GM12875 (cell line): ENCODE measurements around the gene TNMD.
"Not testable (repeated sequence)": the region's sequence is repeated elsewhere in the genome, so short reads cannot be mapped to it uniquely, and the experiment has no call there.

ENCODE experiments used
- H3K4me3 ChIP-seq: one replicate; pipeline ENCODE4 v1.5.1; 2011; ENCODE audit warnings: low read depth, low read length, control low read depth
- TF ChIP-seq, protein P1 (sequence below): IDR thresholded peaks from 2 replicates; pipeline ENCODE4 v1.5.1; 2011; ENCODE audit warnings: low read depth, mild to moderate bottlenecking, control low read depth, inconsistent platforms, low read length, moderate library complexity, borderline replicate concordance; ENCODE audit not compliant: insufficient read depth

Gene TNMD

DNA sequence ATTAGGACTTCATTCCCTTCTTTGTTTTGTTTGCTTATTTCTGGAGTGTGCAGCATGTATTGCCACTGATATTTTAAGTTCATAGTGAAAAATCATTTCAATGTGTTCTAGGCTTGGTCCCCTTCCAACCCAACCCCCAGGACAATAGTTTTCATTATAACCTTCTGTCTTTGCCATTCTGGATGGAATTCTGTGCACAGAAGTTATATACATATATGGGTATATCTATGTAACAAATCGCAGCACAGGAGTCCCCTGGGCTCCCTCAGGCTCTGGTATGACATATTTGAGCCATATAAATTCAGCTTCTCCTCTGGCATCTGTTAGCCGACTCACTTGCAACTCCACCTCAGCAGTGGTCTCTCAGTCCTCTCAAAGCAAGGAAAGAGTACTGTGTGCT is at the start of gene TNMD:
Gene TNMD (plus strand): TSS at position 326 of the 400 bp plus-strand sequence. CDS start 83 bp downstream, outside the sequence.
- TF ChIP-seq, protein P1, sequence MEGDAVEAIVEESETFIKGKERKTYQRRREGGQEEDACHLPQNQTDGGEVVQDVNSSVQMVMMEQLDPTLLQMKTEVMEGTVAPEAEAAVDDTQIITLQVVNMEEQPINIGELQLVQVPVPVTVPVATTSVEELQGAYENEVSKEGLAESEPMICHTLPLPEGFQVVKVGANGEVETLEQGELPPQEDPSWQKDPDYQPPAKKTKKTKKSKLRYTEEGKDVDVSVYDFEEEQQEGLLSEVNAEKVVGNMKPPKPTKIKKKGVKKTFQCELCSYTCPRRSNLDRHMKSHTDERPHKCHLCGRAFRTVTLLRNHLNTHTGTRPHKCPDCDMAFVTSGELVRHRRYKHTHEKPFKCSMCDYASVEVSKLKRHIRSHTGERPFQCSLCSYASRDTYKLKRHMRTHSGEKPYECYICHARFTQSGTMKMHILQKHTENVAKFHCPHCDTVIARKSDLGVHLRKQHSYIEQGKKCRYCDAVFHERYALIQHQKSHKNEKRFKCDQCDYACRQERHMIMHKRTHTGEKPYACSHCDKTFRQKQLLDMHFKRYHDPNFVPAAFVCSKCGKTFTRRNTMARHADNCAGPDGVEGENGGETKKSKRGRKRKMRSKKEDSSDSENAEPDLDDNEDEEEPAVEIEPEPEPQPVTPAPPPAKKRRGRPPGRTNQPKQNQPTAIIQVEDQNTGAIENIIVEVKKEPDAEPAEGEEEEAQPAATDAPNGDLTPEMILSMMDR, result no peak
- no peak within 1 kb of the TSS for H3K4me3 ChIP-seq

DNA sequence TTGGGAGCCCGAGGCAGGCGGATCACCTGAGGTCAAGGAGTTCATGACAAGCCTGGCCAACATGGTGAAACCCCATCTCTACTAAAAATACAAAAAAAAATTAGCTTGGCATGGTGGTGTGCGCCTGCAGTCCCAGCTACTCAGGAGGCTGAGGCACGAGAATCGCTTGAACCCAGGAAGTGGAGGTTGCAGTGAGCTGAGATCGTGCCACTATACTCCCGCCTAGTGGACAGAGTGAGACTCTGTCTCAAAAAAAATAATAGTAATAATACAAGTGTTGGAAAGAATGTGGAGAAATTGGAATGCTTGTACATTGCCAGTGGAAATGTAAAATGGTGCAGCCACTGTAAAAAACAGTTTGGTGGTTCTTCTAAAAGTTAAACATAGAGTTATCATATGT is 19.2 kb upstream of the TNMD start:
- H3K4me3 ChIP-seq, result not testable (repeated sequence)
- TF ChIP-seq, protein P1, result peak; percentile 12; the same call in 1 of the 2 replicates

- no peak overlapping the region for H3K4me3 ChIP-seq
- TF ChIP-seq, protein P1, result no peak
Observed at GRCh38 chrX:100586747-100587146, 2.0 kb downstream of the TNMD start.

DNA sequence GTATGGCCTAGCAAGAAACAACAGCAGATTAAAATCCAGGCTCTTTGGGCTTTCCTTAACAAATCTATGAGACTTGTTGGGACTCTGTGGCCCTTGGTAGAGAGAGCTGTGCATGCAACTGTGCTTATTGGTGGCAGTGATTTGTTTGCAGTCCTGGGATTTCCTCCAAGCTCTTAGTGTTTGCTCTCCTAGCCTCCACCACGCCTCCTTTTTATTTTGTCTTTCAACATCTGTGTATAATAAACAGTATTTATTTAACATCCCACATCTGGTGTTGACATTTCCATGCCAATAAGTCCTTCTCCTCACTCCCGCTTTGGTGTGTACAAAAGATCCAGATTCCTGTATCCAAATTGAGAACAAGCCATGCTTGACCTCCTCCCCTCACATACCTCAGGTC is 3.1 kb downstream of the TNMD start:
- no peak overlapping the region for H3K4me3 ChIP-seq
- TF ChIP-seq, protein P1, result no peak

DNA sequence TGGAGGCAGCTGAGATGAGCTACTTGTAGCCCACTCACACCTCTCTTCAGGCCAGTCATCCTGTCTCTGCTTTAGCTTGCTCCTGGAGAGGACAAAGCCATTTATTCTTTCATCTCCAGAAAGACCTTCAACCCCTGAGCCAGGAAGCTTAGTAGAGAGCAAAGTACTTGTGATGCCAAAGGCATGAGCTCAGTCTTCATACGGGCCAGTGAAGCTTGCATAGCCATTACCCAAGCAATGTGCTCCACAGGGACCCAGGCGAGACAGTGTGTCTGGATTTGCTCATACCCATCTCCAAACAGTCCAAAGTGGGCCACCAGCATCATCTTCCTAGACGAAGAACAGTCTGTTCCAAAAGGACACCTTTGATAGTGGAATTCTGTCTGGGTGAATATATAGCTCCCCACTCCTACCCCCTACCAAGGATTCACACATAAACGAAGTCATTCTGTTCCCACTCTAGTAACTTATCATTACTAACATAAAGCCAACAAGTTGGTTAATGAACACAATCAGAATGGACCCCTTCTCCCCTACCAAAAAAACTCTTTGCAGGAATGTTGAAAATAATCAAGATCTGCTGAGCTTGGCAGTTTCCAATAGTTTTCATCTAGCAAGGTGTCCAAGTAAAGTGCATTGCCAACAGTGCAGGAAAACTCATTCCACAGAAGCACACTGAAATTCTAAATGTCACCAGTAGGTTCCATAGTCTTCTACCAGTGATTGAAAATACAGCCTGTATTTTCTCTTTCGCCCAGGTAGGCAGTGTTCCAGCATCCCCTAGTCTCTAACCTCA is 6.7 kb downstream of the TNMD start:
- TF ChIP-seq, protein P1, result no peak
- no peak overlapping the region for H3K4me3 ChIP-seq

- H3K4me3 ChIP-seq, result no peak overlapping the region
- TF ChIP-seq, protein P1, result no peak
Observed at GRCh38 chrX:100593126-100593525, 8.4 kb downstream of the TNMD start.

GRCh38 chrX:100593581-100593980 is 8.8 kb downstream of the TNMD start:
- no peak overlapping the region for H3K4me3 ChIP-seq
- TF ChIP-seq, protein P1, result no peak
